DOHH2 (cell line): Measurements from ENCODE around the gene EDC4.

ENCODE experiments used
- H3F3A ChIP-seq: fragments of 200-600 bp; sonication (generic), shearing (Covaris generic); 2 replicates; pipeline ENCODE4 v1.6.0; 2016; ENCODE audit warnings: antibody characterized with exemption, mild to moderate bottlenecking; ENCODE audit not compliant: control insufficient read depth, insufficient read depth
- H3K27ac ChIP-seq: fragments of 200-600 bp; sonication (generic); 2 replicates; pipeline ENCODE4 v1.5.1; 2014; ENCODE audit warnings: low read depth, mild to moderate bottlenecking, low read length, moderate library complexity
- H3K27me3 ChIP-seq: fragments of 200-600 bp; sonication (generic); 2 replicates; pipeline ENCODE4 v1.6.1; 2014; ENCODE audit warnings: mild to moderate bottlenecking, low read length, mixed read lengths; ENCODE audit not compliant: control insufficient read depth
- H3K36me3 ChIP-seq: fragments of 200-600 bp; sonication (generic); 2 replicates; pipeline ENCODE4 v1.6.1; 2014; ENCODE audit warnings: mild to moderate bottlenecking, low read length, moderate library complexity, mixed read lengths; ENCODE audit not compliant: control insufficient read depth
- H3K4me1 ChIP-seq: fragments of 200-600 bp; sonication (generic); 2 replicates; pipeline ENCODE4 v1.6.1; 2014; ENCODE audit warnings: mild to moderate bottlenecking, low read length, mixed read lengths; ENCODE audit not compliant: control insufficient read depth
- H3K4me2 ChIP-seq: fragments of 200-600 bp; sonication (generic); 2 replicates; pipeline ENCODE4 v1.6.0; 2014; ENCODE audit warnings: mild to moderate bottlenecking, low read length, moderate library complexity
- H3K4me3 ChIP-seq: fragments of 200-600 bp; sonication (generic); 2 replicates; pipeline ENCODE4 v1.5.1; 2014; ENCODE audit warnings: mild to moderate bottlenecking, low read length, mixed read lengths
- H3K79me2 ChIP-seq: fragments of 200-600 bp; sonication (generic); 2 replicates; pipeline ENCODE4 v1.6.1; 2014; ENCODE audit warnings: mild to moderate bottlenecking, low read length, mixed read lengths; ENCODE audit not compliant: control insufficient read depth
- H3K9me2 ChIP-seq: fragments of 200-600 bp; sonication (generic); replicated peaks from 2 replicates; pipeline ENCODE4 v1.6.1; 2014; ENCODE audit warnings: mild to moderate bottlenecking, low read length, mixed read lengths; ENCODE audit not compliant: control insufficient read depth
- H3K9me3 ChIP-seq: fragments of 200-600 bp; sonication (generic); 2 replicates; pipeline ENCODE4 v1.6.1; 2014; ENCODE audit warnings: antibody characterized with exemption, low read length, mixed read lengths; ENCODE audit not compliant: control insufficient read depth, insufficient read depth
- H4K20me1 ChIP-seq: fragments of 200-600 bp; sonication (generic); 2 replicates; pipeline ENCODE4 v1.6.0; 2014; ENCODE audit warnings: low read depth, mild to moderate bottlenecking, antibody characterized with exemption, low read length, moderate library complexity; ENCODE audit not compliant: control insufficient read depth, insufficient read depth
- EZH2phosphoT487 ChIP-seq: fragments of 200-600 bp; sonication (generic); IDR thresholded peaks from 2 replicates; pipeline ENCODE4 v1.6.1; 2017; ENCODE audit warnings: borderline replicate concordance, mild to moderate bottlenecking, antibody characterized with exemption, low read length, moderate library complexity, mixed read lengths
- TF ChIP-seq, protein P1 (sequence below): fragments of 200-600 bp; sonication (generic); IDR thresholded peaks from one replicate; pipeline ENCODE4 v1.5.1; 2014; ENCODE audit warnings: antibody characterized with exemption, mild to moderate bottlenecking, low read depth, low read length; ENCODE audit not compliant: poor library complexity, severe bottlenecking

EDC4 gene

DNA sequence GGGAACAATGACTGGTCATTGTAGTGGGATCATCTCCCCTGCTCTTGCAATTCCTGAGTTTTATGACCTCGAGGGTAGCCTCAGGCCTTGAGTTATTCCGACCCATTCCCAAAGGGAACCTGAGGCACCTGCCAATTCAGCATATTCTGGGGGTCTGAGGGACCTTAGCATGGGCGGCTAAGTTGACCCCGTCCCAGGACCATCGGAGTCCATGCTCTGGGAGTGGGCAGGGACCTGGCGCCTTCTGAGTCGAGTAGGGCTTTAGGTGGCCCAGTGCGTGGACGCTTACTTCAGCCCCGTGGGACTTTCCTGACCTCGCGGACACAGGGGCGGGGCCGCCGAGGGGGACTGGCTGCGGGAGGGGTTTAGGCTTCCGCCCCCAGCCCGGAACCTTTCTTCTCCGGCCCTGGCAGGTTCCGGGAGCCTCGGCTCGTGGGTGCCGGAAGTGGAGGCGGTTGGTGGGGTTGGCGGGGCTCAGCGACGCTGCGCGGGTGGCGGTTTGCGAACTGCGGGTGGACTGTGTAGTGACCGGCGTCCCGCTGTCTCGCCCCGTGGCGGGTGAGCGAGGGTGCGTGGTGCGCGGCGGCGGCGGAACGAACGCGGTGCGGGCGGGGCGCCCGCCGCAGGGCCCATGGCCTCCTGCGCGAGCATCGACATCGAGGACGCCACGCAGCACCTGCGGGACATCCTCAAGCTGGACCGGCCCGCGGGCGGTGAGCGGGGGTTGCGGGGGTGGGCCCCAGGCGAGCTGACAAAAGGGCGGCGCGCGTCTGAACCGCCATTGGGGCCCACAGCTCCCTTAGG lies at the start of gene EDC4:
TSS of gene EDC4 (plus strand) at position 422 of the 804 bp plus-strand sequence. CDS start at position 632, 210 bp downstream.
- no peak for TF ChIP-seq EZH2phosphoT487
- TF ChIP-seq, protein P1, sequence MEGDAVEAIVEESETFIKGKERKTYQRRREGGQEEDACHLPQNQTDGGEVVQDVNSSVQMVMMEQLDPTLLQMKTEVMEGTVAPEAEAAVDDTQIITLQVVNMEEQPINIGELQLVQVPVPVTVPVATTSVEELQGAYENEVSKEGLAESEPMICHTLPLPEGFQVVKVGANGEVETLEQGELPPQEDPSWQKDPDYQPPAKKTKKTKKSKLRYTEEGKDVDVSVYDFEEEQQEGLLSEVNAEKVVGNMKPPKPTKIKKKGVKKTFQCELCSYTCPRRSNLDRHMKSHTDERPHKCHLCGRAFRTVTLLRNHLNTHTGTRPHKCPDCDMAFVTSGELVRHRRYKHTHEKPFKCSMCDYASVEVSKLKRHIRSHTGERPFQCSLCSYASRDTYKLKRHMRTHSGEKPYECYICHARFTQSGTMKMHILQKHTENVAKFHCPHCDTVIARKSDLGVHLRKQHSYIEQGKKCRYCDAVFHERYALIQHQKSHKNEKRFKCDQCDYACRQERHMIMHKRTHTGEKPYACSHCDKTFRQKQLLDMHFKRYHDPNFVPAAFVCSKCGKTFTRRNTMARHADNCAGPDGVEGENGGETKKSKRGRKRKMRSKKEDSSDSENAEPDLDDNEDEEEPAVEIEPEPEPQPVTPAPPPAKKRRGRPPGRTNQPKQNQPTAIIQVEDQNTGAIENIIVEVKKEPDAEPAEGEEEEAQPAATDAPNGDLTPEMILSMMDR = no peak
- H3K36me3 ChIP-seq = peaks cover 59% of the 10 kb centered on the region

GRCh38 chr16:67825119-67825518 lies 47.7 kb upstream of the EDC4 start:
- TF ChIP-seq EZH2phosphoT487 = no peak
- Histone ChIP-seq H3K4me1 (no peaks in the 10 kb centered on the region), H3F3A (no peaks in the 10 kb centered on the region), H3K79me2 (no peaks in the 10 kb centered on the region), H3K27ac (no peak overlapping the region), H3K27me3 (no peaks in the 10 kb centered on the region), H3K9me3 (no peaks in the 10 kb centered on the region), H4K20me1 (no peaks in the 10 kb centered on the region), H3K4me3 (no peak overlapping the region), H3K36me3 (peaks cover 14% of the 10 kb centered on the region; the same call in 1 of the 2 replicates), H3K4me2 (no peak overlapping the region), H3K9me2 (no peaks in the 10 kb centered on the region)

More for the DNA sequence above, at the start of gene EDC4:
- H3K9me2 ChIP-seq = no peaks in the 10 kb centered on the region
- H3K27ac ChIP-seq = peak within 1 kb of the TSS; percentile 27
- peak within 1 kb of the TSS; percentile 85 for H3K4me3 ChIP-seq
- H3K4me1 ChIP-seq = peaks cover 22% of the 10 kb centered on the region
- H3F3A ChIP-seq = peaks cover 18% of the 10 kb centered on the region
- H3K4me2 ChIP-seq = peak within 1 kb of the TSS; percentile 73
- peaks cover 4% of the 10 kb centered on the region; the same call in 1 of the 2 replicates for H4K20me1 ChIP-seq
- H3K9me3 ChIP-seq = no peaks in the 10 kb centered on the region
- H3K27me3 ChIP-seq = no peaks in the 10 kb centered on the region
- peaks cover 40% of the 10 kb centered on the region for H3K79me2 ChIP-seq

GRCh38 chr16:67825906-67826305 lies 46.9 kb upstream of the EDC4 start:
- H3K79me2 ChIP-seq = no peaks in the 10 kb centered on the region
- H3K36me3 ChIP-seq = peaks cover 21% of the 10 kb centered on the region
- H3K27me3 ChIP-seq = no peaks in the 10 kb centered on the region
- H3K9me2 ChIP-seq = no peaks in the 10 kb centered on the region
- H3F3A ChIP-seq = no peaks in the 10 kb centered on the region
- no peak overlapping the region for H3K27ac ChIP-seq
- no peak overlapping the region for H3K4me2 ChIP-seq
- H3K4me1 ChIP-seq = no peaks in the 10 kb centered on the region
- H4K20me1 ChIP-seq = no peaks in the 10 kb centered on the region
- no peak for TF ChIP-seq EZH2phosphoT487
- TF ChIP-seq, protein P1 = no peak
- no peak overlapping the region for H3K4me3 ChIP-seq
- no peaks in the 10 kb centered on the region for H3K9me3 ChIP-seq

- no peak overlapping the region for H3K4me3 ChIP-seq
- H3K4me2 ChIP-seq = no peak overlapping the region
- H3K36me3 ChIP-seq = peaks cover 32% of the 10 kb centered on the region
- H3K27ac ChIP-seq = no peak overlapping the region
- H3K27me3 ChIP-seq = no peaks in the 10 kb centered on the region
- H3F3A ChIP-seq = no peaks in the 10 kb centered on the region
- TF ChIP-seq, protein P1 = no peak
- H3K9me3 ChIP-seq = no peaks in the 10 kb centered on the region
- no peaks in the 10 kb centered on the region for H3K9me2 ChIP-seq
- no peaks in the 10 kb centered on the region for H4K20me1 ChIP-seq
- peaks cover 9% of the 10 kb centered on the region for H3K4me1 ChIP-seq
- peaks cover 13% of the 10 kb centered on the region for H3K79me2 ChIP-seq
Observed at GRCh38 chr16:67828651-67829050, 44.2 kb upstream of the EDC4 start.
